ENCODE measurements around the gene SERPINF2.
"Not testable (repeated sequence)": the region's sequence is repeated elsewhere in the genome, so short reads cannot be mapped to it uniquely, and the experiment has no call there.

SERPINF2 gene

GRCh38 chr17:1716912-1717695 is 25.6 kb upstream of the SERPINF2 start:
- DNase-seq, result peak; percentile 72

GRCh38 chr17:1718362-1719165 is 24.1 kb upstream of the SERPINF2 start:
- no peak for DNase-seq

- DNase-seq, result peak; percentile 52
Measured at GRCh38 chr17:1720856-1721386, 21.8 kb upstream of the SERPINF2 start.

- DNase-seq, result not testable (repeated sequence)
Measured at GRCh38 chr17:1722022-1722421, 20.6 kb upstream of the SERPINF2 start.

GRCh38 chr17:1724351-1724868 is 18.3 kb upstream of the SERPINF2 start, which contains the start of gene WDR81:
WDR81 (plus strand) TSS chr17:1724704; CDS start chr17:1724960, 256 bp downstream.
- DNase-seq, result peak; percentile 82

GRCh38 chr17:1724869-1725641 is 17.6 kb upstream of the SERPINF2 start:
- no peak for DNase-seq

GRCh38 chr17:1725642-1726511 is 16.8 kb upstream of the SERPINF2 start:
- no peak for DNase-seq

GRCh38 chr17:1726626-1727257 is 15.9 kb upstream of the SERPINF2 start:
- no peak for DNase-seq

GRCh38 chr17:1727258-1727789 is 15.3 kb upstream of the SERPINF2 start:
- DNase-seq, result no peak

GRCh38 chr17:1727876-1728630 is 14.6 kb upstream of the SERPINF2 start:
- DNase-seq, result no peak

GRCh38 chr17:1729966-1730325 is 12.7 kb upstream of the SERPINF2 start:
- no peak for DNase-seq

GRCh38 chr17:1730326-1731193 is 12.1 kb upstream of the SERPINF2 start:
- DNase-seq, result no peak

GRCh38 chr17:1731194-1731506 is 11.5 kb upstream of the SERPINF2 start:
- DNase-seq, result no peak

- DNase-seq, result no peak
Measured at GRCh38 chr17:1732241-1732832, 10.3 kb upstream of the SERPINF2 start.

- no peak for DNase-seq
Measured at GRCh38 chr17:1732833-1733321, 9.8 kb upstream of the SERPINF2 start.

GRCh38 chr17:1733759-1734158 is 8.9 kb upstream of the SERPINF2 start:
- DNase-seq, result no peak

- DNase-seq, result no peak
Measured at GRCh38 chr17:1735418-1735817, 7.3 kb upstream of the SERPINF2 start.

GRCh38 chr17:1735834-1736347 is 6.8 kb upstream of the SERPINF2 start:
- no peak for DNase-seq

Measured in activated effector memory CD4-positive, alpha-beta T cell treated with Interleukin-2 at 50 U/mL for 16 hours (primary cell).